Mucosa of descending colon (tissue), 3 donors: Measurements from ENCODE around the gene LATS1. TPM values are rescaled to one million over a fixed set of nuclear protein-coding genes. Genes with fewer than 3 reads are reported as not detected.
A peak's percentile ranks its signal among the peaks of the same experiment; 100 is the strongest.

Experiments
- ATAC-seq: fragments of 200-7000 bp; cut with Tn5 transposase; one replicate; pipeline ENCODE4 v1.9.1; 2020; ENCODE audit warnings: mild to moderate bottlenecking, moderate library complexity
- DNase-seq, 3 donors: peaks; one replicate each; pipeline ENCODE4 v3.0.0-alpha.2; 2020
- H3K36me3 ChIP-seq: fragments of 200-600 bp; one replicate; pipeline ENCODE4 v1.8.0; 2021; ENCODE audit warnings: low read depth, mild to moderate bottlenecking
- H3K4me1 ChIP-seq: fragments of 200-600 bp; one replicate; pipeline ENCODE4 v1.8.0; 2021; ENCODE audit warnings: low read depth, mild to moderate bottlenecking
- H3K4me3 ChIP-seq: fragments of 200-600 bp; one replicate; pipeline ENCODE4 v1.8.0; 2021; ENCODE audit warnings: mild to moderate bottlenecking
- H3K9me3 ChIP-seq: fragments of 200-600 bp; one replicate; pipeline ENCODE4 v1.8.0; 2021; ENCODE audit warnings: mild to moderate bottlenecking
- intact Hi-C, 2 donors: fragments of 100-400 bp; cut with DNase I in 1 of 2; cut with micrococcal nuclease in 1 of 2; formaldehyde crosslinking; loops; one replicate each; pipeline versions ENCODE4 v1.11.0 to v1.11.1; 2022; cut with DNase I, micrococcal nuclease
- total RNA-seq, 3 donors: library from RNA; stranded (reverse); fragmentation: NEBNext Ultra II Directional in 2 of 3; extraction: Animal tissue kit (Norgen Biotek cat#: 25700) in 2 of 3; gene quantifications; one replicate each; pipeline versions ENCODE4 v1.2.1 to v1.2.4, GENCODE V29; 2021 to 2023
- TF ChIP-seq, protein P1 (sequence below): fragments of 200-600 bp; IDR thresholded peaks from one replicate; pipeline ENCODE4 v1.8.0; 2022; ENCODE audit warnings: antibody characterized with exemption, mild to moderate bottlenecking
- donor health status: DM: no; HTN: no; CAD: no; lungs with moderate emphysema.
- donor health status: DM: no; HTN: no; CAD: no.
- donor health status: DM: no; HTN: yes; CAD: no.

The LATS1 gene
- total RNA-seq, 3 donors from 2014 or later = 23.2 to 39.0 (median 23.3) TPM

DNA sequence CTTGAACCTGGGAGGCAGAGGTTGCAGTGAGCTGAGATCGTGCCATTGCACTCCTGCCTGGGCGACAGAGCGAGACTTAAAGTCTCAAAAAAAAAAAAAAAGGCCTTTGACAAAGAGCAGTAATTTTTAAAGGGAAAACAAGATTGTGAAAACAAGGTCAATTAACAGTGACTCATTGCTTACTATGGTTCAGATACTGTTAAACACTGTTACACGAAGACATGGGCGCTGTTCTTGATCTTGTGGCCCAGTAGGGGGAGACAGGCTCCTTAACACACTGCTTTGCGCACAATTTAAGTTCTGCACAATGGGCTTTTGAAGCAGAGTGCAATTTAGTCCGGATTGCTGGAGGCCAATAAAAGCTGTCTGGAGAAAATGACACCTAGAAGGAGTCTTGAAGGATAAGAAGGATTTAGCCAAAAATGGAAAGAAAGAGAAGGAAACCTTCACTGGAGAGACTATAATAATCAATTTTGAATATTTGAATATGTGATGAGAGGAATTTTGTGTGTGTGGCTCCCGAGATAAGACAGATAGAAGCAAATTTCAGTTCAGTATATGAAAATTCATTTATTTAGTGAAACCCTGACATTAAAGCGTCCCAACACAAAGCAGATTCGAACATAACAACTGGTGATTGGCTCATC, 6.0 kb upstream of the LATS1 start:
- peak in 1 of 3 donors; percentile 79 for DNase-seq
- ATAC-seq = peak; percentile 99
- TF ChIP-seq, protein P1, sequence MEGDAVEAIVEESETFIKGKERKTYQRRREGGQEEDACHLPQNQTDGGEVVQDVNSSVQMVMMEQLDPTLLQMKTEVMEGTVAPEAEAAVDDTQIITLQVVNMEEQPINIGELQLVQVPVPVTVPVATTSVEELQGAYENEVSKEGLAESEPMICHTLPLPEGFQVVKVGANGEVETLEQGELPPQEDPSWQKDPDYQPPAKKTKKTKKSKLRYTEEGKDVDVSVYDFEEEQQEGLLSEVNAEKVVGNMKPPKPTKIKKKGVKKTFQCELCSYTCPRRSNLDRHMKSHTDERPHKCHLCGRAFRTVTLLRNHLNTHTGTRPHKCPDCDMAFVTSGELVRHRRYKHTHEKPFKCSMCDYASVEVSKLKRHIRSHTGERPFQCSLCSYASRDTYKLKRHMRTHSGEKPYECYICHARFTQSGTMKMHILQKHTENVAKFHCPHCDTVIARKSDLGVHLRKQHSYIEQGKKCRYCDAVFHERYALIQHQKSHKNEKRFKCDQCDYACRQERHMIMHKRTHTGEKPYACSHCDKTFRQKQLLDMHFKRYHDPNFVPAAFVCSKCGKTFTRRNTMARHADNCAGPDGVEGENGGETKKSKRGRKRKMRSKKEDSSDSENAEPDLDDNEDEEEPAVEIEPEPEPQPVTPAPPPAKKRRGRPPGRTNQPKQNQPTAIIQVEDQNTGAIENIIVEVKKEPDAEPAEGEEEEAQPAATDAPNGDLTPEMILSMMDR = peak; percentile 65

DNA sequence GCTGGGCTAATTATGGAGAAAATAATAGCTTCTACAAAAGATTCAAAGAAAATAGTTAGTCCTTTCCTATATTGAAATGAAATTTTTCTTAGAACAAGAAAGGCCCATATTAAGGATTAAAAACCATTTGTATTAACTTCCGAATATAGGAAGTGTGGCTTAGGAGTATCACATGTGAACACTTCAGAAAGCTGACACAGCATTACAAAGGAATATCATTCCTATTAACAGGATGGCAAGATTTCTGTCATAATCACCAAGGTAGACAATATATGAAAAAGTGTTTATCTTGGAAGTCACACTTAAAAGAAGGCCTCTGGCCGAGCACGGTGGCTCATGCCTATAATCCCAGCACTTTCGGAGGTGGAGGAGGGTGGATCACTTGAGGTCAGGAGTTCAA, 5.4 kb upstream of the LATS1 start:
- intact Hi-C loops = no loop called here
- Histone ChIP-seq H3K4me3 (no peak overlapping the region), H3K36me3 (no peaks in the 10 kb centered on the region), H3K9me3 (no peaks in the 10 kb centered on the region), H3K4me1 (peaks cover 5% of the 10 kb centered on the region)
- DNase-seq (no peak), ATAC-seq (no peak)
- TF ChIP-seq, protein P1 = no peak

More for the DNA sequence above, 6.0 kb upstream of the LATS1 start:
- Histone ChIP-seq H3K4me3 (no peak overlapping the region), H3K9me3 (no peaks in the 10 kb centered on the region), H3K36me3 (no peaks in the 10 kb centered on the region), H3K4me1 (peaks cover 5% of the 10 kb centered on the region)
- intact Hi-C loops = no loop called here

DNA sequence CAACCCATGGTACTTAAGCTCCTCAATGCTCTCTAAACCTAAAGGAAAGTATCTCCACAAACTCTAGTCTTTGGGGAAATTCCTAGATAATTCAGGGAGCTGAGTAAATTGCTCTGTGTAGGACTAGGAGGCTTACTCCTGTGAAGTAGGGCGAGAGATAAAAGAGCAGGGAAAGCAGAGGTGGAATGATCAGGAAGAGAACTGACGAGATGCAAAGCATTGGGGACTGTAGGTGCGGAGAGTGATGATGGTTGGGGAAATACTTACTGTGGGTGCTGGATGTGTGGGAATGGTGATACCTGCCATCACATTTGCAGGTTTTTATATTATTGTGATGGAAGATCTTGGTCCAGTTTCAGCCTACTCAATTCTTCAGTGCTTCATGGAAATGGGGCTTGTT, 1.6 kb upstream of the LATS1 start:
- H3K36me3 ChIP-seq = no peaks in the 10 kb centered on the region
- ATAC-seq (no peak), DNase-seq (no peak)
- H3K9me3 ChIP-seq = no peaks in the 10 kb centered on the region
- intact Hi-C loops = no loop called here
- H3K4me1 ChIP-seq = peaks cover 15% of the 10 kb centered on the region
- TF ChIP-seq, protein P1 = no peak
- H3K4me3 ChIP-seq = no peak overlapping the region

DNA sequence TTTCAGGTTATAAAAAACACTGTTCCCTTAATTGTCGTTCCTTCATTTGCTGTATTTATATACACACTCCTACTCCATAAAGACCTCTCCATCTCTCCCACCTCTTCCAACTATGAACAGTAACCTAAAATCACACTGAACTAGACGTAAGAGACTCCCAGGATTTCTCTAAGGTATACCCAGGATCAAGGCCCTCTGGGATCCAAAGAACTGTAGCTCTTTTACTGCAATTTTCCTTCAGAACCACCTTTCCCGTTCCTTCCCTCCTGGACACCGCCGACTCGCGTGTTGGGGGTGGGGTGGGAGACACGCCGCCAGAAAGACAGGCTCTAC, 680 bp downstream of the LATS1 start:
- peak overlapping the region; percentile 89 for H3K4me3 ChIP-seq
- intact Hi-C loops = no loop called here
- no peaks in the 10 kb centered on the region for H3K36me3 ChIP-seq
- TF ChIP-seq, protein P1 = no peak
- no peaks in the 10 kb centered on the region for H3K9me3 ChIP-seq
- H3K4me1 ChIP-seq = peaks cover 10% of the 10 kb centered on the region
- DNase-seq (no peak), ATAC-seq (no peak)

DNA sequence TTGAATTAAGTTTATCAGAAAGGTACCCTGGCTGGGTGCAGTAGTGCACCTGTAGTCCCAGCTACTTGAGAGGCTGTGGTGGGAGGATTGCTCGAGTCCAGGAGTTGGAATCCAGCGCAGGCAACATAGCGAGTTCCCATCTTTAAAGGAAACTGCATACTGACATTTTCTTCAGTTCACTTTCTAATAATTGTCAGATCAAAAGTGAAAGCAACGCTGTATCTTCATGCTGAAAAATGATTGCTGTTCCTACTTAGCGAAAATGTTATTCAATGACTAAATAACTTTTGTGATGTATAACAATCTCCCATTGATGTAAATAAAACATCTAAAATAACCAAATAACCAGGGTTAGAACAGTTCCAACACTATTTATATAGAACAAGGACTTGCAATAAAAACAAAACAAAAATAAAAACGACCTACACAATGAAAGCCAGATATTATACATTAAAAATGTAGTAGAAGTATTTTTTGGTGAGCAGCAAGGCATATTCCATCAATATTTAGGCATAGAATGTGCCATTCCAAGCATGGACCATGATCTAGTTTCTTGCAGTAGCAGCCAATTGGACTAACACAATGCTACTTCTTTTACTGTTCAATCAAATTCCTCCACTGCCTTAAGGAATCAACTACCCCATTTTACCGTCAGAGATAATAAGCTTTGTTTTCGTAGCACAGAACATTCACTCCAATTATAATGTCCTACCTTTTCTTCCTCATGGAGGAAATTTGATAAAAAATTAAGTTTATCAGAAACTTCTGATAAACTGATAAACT, 1.5 kb downstream of the LATS1 start:
- Histone ChIP-seq H3K4me3 (no peak overlapping the region), H3K36me3 (no peaks in the 10 kb centered on the region), H3K4me1 (peaks cover 10% of the 10 kb centered on the region), H3K9me3 (no peaks in the 10 kb centered on the region)
- ATAC-seq = no peak
- intact Hi-C loops = no loop called here
- TF ChIP-seq, protein P1 = no peak
- DNase-seq = no peak
